SHP77 (cell line): ENCODE data around the gene RHOB.

ENCODE experiments used
- DNase-seq, 2 experiments: peaks; one replicate each; lab custom pipeline; 2025; lab: John Stamatoyannopoulos, UW

Gene RHOB

DNA sequence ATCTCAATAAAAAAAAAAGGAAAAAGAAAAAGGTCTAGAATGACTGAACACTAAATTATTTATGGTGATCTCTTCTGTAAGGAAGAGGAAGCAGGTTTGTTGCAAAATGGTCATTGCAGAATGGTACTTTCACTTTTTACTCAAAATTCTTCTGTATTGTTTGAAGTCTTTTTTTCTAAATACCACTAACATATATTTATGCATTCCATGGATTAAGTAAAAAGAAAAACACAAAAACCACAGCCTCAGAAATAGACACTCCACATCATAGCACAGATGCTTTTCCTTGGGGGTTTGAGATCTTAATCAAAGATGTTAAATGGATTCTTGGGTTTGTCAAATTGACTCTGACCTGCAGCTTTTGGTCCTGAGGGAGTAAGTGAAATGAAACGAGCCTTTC is 47.4 kb downstream of the RHOB start:
- DNase-seq = no peak

DNA sequence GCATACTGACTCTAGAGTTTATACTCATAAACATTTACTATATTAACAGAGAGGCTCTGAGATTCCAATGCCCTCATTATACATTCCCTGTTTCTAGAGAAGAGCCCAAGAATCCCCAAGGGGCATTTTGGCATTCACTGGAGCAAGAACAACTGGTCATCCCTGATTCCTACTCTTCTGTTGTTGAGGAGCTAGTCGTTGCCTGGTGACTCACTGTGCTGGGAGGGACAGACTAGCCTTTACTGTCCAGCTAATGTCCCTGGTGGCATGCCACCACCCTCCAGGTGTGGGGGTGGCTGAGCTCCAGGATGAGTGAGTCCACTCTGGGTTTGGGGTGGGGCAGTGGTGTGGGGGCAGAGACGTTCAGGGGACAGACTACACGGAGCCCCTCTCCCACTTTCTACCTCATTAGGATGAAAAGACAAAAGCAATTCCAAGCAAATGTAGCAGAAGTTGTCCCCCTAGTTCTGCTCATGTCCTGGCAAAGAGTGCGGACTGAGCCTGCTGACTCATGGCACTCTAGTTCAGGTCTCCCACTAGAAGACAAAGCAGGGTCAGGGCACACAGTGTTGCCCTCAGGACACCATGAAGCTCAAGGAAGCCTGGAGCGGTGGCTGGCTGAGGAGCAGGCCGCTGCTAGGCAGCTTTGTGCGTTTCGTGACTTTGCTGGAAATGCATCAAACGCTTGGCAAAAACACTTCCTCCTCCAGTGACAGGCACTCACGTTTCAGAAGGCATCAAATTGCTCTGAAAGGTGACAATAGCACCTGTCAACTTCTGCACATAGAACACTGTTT is 49.4 kb downstream of the RHOB start:
- DNase-seq = no peak

DNA sequence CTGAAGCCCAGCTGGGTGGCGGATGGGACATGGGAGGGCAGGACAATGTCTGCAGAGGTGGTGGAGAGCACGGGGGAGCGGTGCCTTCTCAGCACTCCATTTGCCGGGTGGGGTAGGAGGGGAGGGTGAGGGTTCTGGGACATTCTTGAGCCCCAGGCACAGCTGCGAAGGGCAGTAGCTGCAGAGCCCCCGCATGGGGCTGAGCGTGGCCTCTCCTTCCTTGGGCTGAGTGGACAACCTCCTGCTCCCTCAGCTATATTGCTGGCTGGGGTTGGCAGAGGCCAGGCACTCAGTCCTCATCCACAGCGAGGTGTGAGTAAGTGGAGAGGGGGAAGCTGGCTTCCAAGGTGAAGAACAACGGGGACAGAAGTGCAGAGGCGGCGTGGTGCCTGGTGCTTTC is 50.1 kb downstream of the RHOB start:
- no peak for DNase-seq
